ENCODE results near the gene WIPF3.

WIPF3 gene

DNA sequence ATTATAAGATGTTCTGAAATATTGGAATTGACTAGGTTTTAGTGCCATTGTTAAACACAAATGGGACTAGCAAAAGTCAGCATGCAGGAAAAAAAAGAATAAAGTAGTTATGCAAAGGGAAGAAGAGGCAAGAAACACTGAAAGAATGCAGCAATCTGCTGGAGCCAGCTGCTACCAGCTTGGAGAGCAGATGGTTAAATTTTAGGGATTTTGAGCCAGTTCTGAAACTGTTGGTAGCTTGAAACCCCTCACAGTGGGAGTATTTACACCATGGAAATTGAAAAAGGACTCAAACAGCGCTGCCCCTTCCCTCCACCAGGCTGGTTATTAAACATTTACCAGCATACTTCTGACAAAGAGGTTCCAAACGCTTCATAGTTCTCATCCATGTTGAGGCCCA lies 142.3 kb downstream of the WIPF3 start:
- TF ChIP-seq ZFP3 (CRISPR knock-in tag; IDR thresholded peaks at IDR 0.05) (no peak), GLIS3 (CRISPR knock-in tag; IDR thresholded peaks at IDR 0.05) (no peak), TOX (CRISPR knock-in tag; IDR thresholded peaks at IDR 0.05; ENCODE audit: borderline replicate concordance) (no peak), SNAI2 (CRISPR knock-in tag; IDR thresholded peaks at IDR 0.05) (no peak)
- TF ChIP-seq, protein P1, sequence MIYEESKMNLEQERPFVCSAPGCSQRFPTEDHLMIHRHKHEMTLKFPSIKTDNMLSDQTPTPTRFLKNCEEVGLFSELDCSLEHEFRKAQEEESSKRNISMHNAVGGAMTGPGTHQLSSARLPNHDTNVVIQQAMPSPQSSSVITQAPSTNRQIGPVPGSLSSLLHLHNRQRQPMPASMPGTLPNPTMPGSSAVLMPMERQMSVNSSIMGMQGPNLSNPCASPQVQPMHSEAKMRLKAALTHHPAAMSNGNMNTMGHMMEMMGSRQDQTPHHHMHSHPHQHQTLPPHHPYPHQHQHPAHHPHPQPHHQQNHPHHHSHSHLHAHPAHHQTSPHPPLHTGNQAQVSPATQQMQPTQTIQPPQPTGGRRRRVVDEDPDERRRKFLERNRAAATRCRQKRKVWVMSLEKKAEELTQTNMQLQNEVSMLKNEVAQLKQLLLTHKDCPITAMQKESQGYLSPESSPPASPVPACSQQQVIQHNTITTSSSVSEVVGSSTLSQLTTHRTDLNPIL (CRISPR knock-in tag; IDR thresholded peaks at IDR 0.05; ENCODE audit: low read depth) = no peak
- no peak for ATAC-seq

DNA sequence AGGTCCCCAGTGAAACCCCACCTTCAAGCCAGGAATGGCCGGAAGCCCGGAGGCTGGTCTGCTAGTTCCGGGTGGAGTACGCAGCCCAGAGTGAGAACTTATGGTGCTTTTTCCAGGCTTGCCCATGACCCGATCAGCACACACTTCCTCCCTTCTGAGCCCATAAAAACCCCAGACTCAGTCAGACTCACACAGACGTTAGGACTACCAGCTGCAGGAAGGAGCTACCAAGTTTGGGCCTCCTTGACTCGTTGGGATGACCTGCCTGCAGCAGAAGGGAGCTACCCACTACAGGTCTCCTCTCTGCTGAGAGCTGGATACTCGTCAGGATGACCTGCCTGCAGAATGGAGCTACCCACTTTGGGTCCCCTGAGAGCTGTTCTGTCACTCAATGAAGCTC lies 144.2 kb downstream of the WIPF3 start:
- ATAC-seq = no peak
- TF ChIP-seq, protein P1 (CRISPR knock-in tag; IDR thresholded peaks at IDR 0.05; ENCODE audit: low read depth) = no peak
- no peak for TF ChIP-seq GLIS3 (CRISPR knock-in tag; IDR thresholded peaks at IDR 0.05)
- no peak for TF ChIP-seq BACH2 (CRISPR knock-in tag; IDR thresholded peaks at IDR 0.05; ENCODE audit: borderline replicate concordance)
- TF ChIP-seq ZNF565 (CRISPR knock-in tag; conservative IDR thresholded peaks at IDR 0.05; ENCODE audit: low read depth) = no peak
- TF ChIP-seq TOX (CRISPR knock-in tag; IDR thresholded peaks at IDR 0.05; ENCODE audit: borderline replicate concordance) = no peak
- TF ChIP-seq ZNF8 (CRISPR knock-in tag; IDR thresholded peaks at IDR 0.05) = no peak
- no peak for TF ChIP-seq CSDC2 (CRISPR knock-in tag; IDR thresholded peaks at IDR 0.05)
- TF ChIP-seq, protein P2, sequence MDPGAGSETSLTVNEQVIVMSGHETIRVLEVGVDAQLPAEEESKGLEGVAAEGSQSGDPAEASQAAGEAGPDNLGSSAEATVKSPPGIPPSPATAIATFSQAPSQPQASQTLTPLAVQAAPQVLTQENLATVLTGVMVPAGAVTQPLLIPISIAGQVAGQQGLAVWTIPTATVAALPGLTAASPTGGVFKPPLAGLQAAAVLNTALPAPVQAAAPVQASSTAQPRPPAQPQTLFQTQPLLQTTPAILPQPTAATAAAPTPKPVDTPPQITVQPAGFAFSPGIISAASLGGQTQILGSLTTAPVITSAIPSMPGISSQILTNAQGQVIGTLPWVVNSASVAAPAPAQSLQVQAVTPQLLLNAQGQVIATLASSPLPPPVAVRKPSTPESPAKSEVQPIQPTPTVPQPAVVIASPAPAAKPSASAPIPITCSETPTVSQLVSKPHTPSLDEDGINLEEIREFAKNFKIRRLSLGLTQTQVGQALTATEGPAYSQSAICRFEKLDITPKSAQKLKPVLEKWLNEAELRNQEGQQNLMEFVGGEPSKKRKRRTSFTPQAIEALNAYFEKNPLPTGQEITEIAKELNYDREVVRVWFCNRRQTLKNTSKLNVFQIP (CRISPR knock-in tag; IDR thresholded peaks at IDR 0.05; ENCODE audit: borderline replicate concordance, low read depth) = no peak
- no peak for TF ChIP-seq ARNTL (CRISPR knock-in tag; IDR thresholded peaks at IDR 0.05; ENCODE audit: borderline replicate concordance, low read depth)
- TF ChIP-seq SNAI2 (CRISPR knock-in tag; IDR thresholded peaks at IDR 0.05) = no peak
- no peak for TF ChIP-seq ZFP3 (CRISPR knock-in tag; IDR thresholded peaks at IDR 0.05)
- TF ChIP-seq RARB (CRISPR knock-in tag; IDR thresholded peaks at IDR 0.05) = no peak
- TF ChIP-seq ZNF70 (CRISPR knock-in tag; IDR thresholded peaks at IDR 0.05) = no peak
- TF ChIP-seq, protein P3, sequence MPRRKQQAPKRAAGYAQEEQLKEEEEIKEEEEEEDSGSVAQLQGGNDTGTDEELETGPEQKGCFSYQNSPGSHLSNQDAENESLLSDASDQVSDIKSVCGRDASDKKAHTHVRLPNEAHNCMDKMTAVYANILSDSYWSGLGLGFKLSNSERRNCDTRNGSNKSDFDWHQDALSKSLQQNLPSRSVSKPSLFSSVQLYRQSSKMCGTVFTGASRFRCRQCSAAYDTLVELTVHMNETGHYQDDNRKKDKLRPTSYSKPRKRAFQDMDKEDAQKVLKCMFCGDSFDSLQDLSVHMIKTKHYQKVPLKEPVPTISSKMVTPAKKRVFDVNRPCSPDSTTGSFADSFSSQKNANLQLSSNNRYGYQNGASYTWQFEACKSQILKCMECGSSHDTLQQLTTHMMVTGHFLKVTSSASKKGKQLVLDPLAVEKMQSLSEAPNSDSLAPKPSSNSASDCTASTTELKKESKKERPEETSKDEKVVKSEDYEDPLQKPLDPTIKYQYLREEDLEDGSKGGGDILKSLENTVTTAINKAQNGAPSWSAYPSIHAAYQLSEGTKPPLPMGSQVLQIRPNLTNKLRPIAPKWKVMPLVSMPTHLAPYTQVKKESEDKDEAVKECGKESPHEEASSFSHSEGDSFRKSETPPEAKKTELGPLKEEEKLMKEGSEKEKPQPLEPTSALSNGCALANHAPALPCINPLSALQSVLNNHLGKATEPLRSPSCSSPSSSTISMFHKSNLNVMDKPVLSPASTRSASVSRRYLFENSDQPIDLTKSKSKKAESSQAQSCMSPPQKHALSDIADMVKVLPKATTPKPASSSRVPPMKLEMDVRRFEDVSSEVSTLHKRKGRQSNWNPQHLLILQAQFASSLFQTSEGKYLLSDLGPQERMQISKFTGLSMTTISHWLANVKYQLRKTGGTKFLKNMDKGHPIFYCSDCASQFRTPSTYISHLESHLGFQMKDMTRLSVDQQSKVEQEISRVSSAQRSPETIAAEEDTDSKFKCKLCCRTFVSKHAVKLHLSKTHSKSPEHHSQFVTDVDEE (CRISPR knock-in tag; IDR thresholded peaks at IDR 0.05) = no peak
- TF ChIP-seq, protein P4, sequence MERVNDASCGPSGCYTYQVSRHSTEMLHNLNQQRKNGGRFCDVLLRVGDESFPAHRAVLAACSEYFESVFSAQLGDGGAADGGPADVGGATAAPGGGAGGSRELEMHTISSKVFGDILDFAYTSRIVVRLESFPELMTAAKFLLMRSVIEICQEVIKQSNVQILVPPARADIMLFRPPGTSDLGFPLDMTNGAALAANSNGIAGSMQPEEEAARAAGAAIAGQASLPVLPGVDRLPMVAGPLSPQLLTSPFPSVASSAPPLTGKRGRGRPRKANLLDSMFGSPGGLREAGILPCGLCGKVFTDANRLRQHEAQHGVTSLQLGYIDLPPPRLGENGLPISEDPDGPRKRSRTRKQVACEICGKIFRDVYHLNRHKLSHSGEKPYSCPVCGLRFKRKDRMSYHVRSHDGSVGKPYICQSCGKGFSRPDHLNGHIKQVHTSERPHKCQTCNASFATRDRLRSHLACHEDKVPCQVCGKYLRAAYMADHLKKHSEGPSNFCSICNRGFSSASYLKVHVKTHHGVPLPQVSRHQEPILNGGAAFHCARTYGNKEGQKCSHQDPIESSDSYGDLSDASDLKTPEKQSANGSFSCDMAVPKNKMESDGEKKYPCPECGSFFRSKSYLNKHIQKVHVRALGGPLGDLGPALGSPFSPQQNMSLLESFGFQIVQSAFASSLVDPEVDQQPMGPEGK (CRISPR knock-in tag; IDR thresholded peaks at IDR 0.05; ENCODE audit: borderline replicate concordance) = no peak
- TF ChIP-seq TCF4 (CRISPR knock-in tag; IDR thresholded peaks at IDR 0.05; ENCODE audit: borderline replicate concordance) = no peak

DNA sequence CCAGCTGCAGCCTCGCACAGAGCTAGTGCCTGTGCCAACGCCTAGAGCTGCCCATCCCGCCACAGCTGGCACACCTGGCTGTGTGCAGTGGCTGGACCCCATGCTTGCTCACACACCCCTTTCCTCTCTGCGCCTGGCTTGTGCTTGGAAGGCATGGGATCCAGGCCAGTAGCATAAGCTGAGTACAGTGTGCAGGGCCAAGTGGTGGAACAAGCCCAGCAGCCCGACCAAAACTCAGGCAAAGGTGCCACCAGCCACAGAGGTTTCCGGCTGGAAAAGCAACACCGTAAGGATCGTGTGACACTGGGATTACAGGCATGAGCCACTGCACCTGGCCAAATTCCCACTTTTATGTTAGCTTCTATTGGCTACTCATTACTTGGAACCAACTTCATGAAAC lies 144.9 kb downstream of the WIPF3 start:
- TF ChIP-seq OSR1 (CRISPR knock-in tag; IDR thresholded peaks at IDR 0.05) (no peak), ZFP3 (CRISPR knock-in tag; IDR thresholded peaks at IDR 0.05) (no peak), RARB (CRISPR knock-in tag; IDR thresholded peaks at IDR 0.05) (no peak), ESRRG (CRISPR knock-in tag; IDR thresholded peaks at IDR 0.05) (no peak), ZFP30 (CRISPR knock-in tag; IDR thresholded peaks at IDR 0.05) (no peak), TCF4 (CRISPR knock-in tag; IDR thresholded peaks at IDR 0.05; ENCODE audit: borderline replicate concordance) (no peak), ZNF8 (CRISPR knock-in tag; IDR thresholded peaks at IDR 0.05) (no peak)
- ATAC-seq = no peak

Data from SK-N-SH treated with all-trans-retinoic acid at 6 μM for 48 hours (cell line).